HS-5 (cell line): ENCODE measurements around the gene MAGT1.
"Not testable (repeated sequence)": the region's sequence is repeated elsewhere in the genome, so short reads cannot be mapped to it uniquely, and the experiment has no call there.

Experiments used
- DNase-seq: peaks from one replicate; pipeline ENCODE4 v3.0.0-alpha.2; 2012; ENCODE audit warnings: low read depth

The MAGT1 gene

GRCh38 chrX:77894921-77895886, at the start of gene MAGT1:
MAGT1 (minus strand) TSS chrX:77895435; CDS start chrX:77895410, 25 bp downstream.
- peak; percentile 82 for DNase-seq

GRCh38 chrX:77945031-77945430, 49.8 kb upstream of the MAGT1 start:
- DNase-seq = not testable (repeated sequence)

GRCh38 chrX:77938083-77938680, 42.9 kb upstream of the MAGT1 start:
- no peak for DNase-seq

GRCh38 chrX:77937291-77937690, 42.1 kb upstream of the MAGT1 start:
- no peak for DNase-seq

GRCh38 chrX:77936299-77936698, 41.1 kb upstream of the MAGT1 start:
- no peak for DNase-seq

- no peak for DNase-seq
Observed at GRCh38 chrX:77935886-77936285, 40.7 kb upstream of the MAGT1 start.

- no peak for DNase-seq
Observed at GRCh38 chrX:77930581-77930980, 35.3 kb upstream of the MAGT1 start.

- no peak for DNase-seq
Observed at GRCh38 chrX:77925764-77926163, 30.5 kb upstream of the MAGT1 start.

GRCh38 chrX:77924320-77924859, 29.2 kb upstream of the MAGT1 start:
- no peak for DNase-seq

- no peak for DNase-seq
Observed at GRCh38 chrX:77922787-77923186, 27.6 kb upstream of the MAGT1 start.

GRCh38 chrX:77919370-77919769, 24.1 kb upstream of the MAGT1 start:
- not testable (repeated sequence) for DNase-seq

GRCh38 chrX:77918568-77918967, 23.3 kb upstream of the MAGT1 start:
- no peak for DNase-seq

GRCh38 chrX:77917294-77917933, 22.2 kb upstream of the MAGT1 start:
- DNase-seq = no peak

- DNase-seq = peak; percentile 47
Observed at GRCh38 chrX:77910108-77910840, 15.0 kb upstream of the MAGT1 start, which contains the start of gene ATP7A. ATP7A (plus strand) TSS chrX:77910693; CDS start chrX:77971642, 60,949 bp downstream.

GRCh38 chrX:77901506-77901905, 6.3 kb upstream of the MAGT1 start:
- DNase-seq = no peak

GRCh38 chrX:77900688-77901087, 5.5 kb upstream of the MAGT1 start:
- no peak for DNase-seq

GRCh38 chrX:77899081-77899828, 4.0 kb upstream of the MAGT1 start, which contains the start of gene COX7B:
COX7B (plus strand) TSS chrX:77899468; CDS start chrX:77899554, 86 bp downstream.
- peak; percentile 89 for DNase-seq

- no peak for DNase-seq
Observed at GRCh38 chrX:77893713-77894112, 1.5 kb downstream of the MAGT1 start.

GRCh38 chrX:77892887-77893286, 2.3 kb downstream of the MAGT1 start:
- DNase-seq = no peak

GRCh38 chrX:77881418-77881817, 13.8 kb downstream of the MAGT1 start:
- not testable (repeated sequence) for DNase-seq

- no peak for DNase-seq
Observed at GRCh38 chrX:77875372-77875771, 19.9 kb downstream of the MAGT1 start.
